GM19397 (cell line): ENCODE measurements around the gene NFKBIZ.
A peak's percentile ranks its signal among the peaks of the same experiment; 100 is the strongest.
"Not testable (repeated sequence)": the region's sequence is repeated elsewhere in the genome, so short reads cannot be mapped to it uniquely, and the experiment has no call there.

ENCODE experiments used
- ATAC-seq: cut with Tn5 transposase; IDR thresholded peaks from one replicate; pipeline ENCODE4 v1.9.1; 2021; ENCODE audit warnings: mild to moderate bottlenecking, moderate library complexity; ENCODE audit not compliant: unreplicated experiment

The NFKBIZ gene

GRCh38 chr3:101850246-101851051, 1.1 kb downstream of the NFKBIZ start:
- ATAC-seq = peak; percentile 15

GRCh38 chr3:101851072-101851770, 1.9 kb downstream of the NFKBIZ start:
- ATAC-seq = no peak

GRCh38 chr3:101851850-101852714, 2.8 kb downstream of the NFKBIZ start:
- no peak for ATAC-seq

- no peak for ATAC-seq
Measured at GRCh38 chr3:101852983-101853840, 3.9 kb downstream of the NFKBIZ start.

GRCh38 chr3:101853982-101854381, 4.7 kb downstream of the NFKBIZ start:
- no peak for ATAC-seq

- no peak for ATAC-seq
Measured at GRCh38 chr3:101854608-101855304, 5.4 kb downstream of the NFKBIZ start.

GRCh38 chr3:101857301-101857741, 8.0 kb downstream of the NFKBIZ start:
- ATAC-seq = no peak

- no peak for ATAC-seq
Measured at GRCh38 chr3:101858464-101859030, 9.2 kb downstream of the NFKBIZ start.

GRCh38 chr3:101859882-101860448, 10.7 kb downstream of the NFKBIZ start:
- no peak for ATAC-seq

- ATAC-seq = no peak
Measured at GRCh38 chr3:101861212-101861788, 12.0 kb downstream of the NFKBIZ start.

GRCh38 chr3:101861789-101862415, 12.6 kb downstream of the NFKBIZ start:
- no peak for ATAC-seq

- no peak for ATAC-seq
Measured at GRCh38 chr3:101862416-101863165, 13.3 kb downstream of the NFKBIZ start.

GRCh38 chr3:101864926-101865325, 15.6 kb downstream of the NFKBIZ start:
- ATAC-seq = not testable (repeated sequence)

- no peak for ATAC-seq
Measured at GRCh38 chr3:101865751-101866509, 16.6 kb downstream of the NFKBIZ start.

GRCh38 chr3:101867511-101867910, 18.2 kb downstream of the NFKBIZ start:
- no peak for ATAC-seq

- no peak for ATAC-seq
Measured at GRCh38 chr3:101867996-101868395, 18.7 kb downstream of the NFKBIZ start.
